Neural progenitor cell (in vitro differentiated cells): ENCODE data around the gene GPR84.

ENCODE experiments used
- CTCF ChIP-seq: fragments of 200-600 bp; sonication (generic); IDR thresholded peaks from 2 replicates; pipeline ENCODE4 v1.5.1; 2017; ENCODE audit warnings: antibody characterized with exemption, mild to moderate bottlenecking
- EZH2 ChIP-seq: fragments of 200-600 bp; sonication (generic); IDR thresholded peaks from 2 replicates; pipeline ENCODE4 v1.6.1; 2017; ENCODE audit warnings: antibody characterized with exemption, mild to moderate bottlenecking, moderate library complexity

GRCh38 chr12:54387114-54387467, 22.8 kb upstream of the GPR84 start:
- TF ChIP-seq CTCF (no peak), EZH2 (no peak)
